Stimulated activated CD4-positive, alpha-beta T cell treated with anti-CD3 and anti-CD28 coated beads, TNF-alpha, amount 100 ng/mL, for 24 hours (primary cell): ENCODE results near the gene PLSCR3.
A peak's percentile ranks its signal among the peaks of the same experiment; 100 is the strongest.

Source experiments
- DNase-seq, 3 experiments: peaks; one replicate each; pipeline ENCODE4 v3.0.0-alpha.2; 2020; ENCODE audit warnings: low read depth in 3 of 3

PLSCR3 gene

DNA sequence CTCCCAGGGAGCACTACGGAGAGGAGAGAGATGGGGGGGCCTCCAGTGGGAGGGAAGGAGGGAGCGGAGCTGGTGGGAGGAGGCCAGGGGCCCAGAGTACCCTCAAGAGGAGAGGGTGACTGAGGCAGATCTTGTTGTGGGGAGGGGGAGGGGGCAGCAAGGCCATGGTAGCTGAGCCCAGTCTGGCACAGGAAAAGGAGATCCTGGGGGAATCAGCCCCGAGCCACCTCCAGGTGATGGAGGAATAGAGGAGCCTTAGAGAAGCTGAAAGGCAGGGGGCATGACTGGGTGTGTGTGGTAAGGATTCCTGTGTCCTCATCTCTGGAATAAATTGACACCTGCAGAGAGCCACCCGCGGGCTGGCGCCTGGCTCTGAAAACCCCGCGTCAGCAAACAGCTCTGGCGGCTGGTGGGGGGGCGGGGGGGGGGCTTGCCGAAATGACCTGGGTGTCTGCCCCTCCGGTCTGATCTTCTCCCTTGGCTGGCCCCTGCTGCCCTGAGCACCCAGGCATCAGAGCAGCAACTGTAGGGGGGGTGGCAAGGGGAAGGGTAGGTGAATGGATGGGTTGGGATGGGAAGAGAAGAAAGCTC lies 12.0 kb upstream of the PLSCR3 start:
- DNase-seq = no peak

DNA sequence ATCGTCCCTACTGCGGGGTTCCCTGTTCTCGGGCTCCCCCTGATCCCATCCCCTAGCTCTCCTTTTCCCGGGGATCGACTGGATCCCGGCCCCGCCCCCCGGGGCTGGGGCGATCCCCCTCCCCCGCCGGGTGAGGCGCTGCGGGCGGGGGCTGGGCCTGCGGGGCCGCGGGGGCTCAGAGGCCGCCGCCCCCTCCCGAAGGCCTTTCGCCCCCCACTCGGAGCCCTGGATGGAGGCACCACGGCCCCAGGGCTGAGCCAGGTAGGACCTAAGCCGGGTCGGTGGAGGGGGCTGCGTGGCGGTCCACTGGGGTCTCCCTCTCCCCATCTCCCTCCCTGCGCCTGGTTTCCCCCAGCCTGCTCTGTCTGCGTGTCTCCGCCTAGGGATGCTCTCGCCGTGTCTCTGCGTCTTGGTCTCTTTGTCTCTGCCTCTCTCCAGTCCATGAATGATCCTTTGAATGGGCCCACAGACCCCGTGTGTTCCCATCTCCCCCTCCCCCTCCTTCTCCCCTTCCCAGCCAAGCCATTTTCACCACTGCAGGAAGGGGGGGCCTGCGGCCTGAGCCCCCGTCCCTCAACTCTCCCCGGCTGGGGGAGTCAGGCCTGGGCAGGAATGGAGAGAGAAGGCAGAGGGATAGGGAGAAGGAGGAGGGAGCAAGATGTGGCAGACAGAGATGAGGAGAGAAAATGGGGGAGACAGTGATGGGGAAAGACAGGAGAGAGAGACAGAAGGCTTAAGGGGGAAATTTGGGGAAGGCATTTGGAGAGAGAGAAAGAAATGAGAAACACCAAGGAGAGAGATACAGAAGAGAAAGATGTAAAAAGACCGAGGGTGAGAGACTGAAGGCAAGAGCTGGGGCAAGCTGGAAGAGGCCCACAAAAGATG lies 11.3 kb upstream of the PLSCR3 start:
- DNase-seq = no peak

DNA sequence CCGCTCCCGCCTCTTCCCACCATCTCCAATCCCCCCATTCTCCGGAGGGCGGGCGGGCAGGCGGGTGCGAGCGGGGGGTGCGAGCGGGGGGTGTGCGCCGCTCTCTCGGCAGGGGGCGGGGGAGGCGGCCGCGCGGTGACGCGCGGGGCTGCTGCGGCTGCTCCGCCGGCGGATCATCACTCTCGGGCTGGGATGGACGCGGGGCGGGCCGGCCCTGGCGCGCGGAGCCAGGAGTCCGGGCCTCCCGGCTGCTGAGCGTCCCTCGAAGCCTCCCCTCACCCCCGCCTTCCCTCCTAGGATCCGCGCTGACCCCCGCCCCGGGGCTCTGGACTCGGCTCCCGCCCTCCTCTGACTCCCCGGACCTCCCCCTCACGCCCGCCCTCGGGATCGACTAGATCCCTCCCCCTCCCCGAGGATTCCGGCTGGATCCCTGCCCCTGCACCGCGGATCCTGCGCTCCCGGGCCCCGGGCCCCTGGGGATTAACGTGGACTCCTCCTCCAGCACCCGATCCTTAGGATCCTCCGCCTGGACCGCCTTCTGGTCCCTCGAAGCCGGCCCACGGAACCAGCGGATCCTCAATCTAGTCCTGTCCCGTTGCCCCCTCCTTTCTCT lies 10.5 kb upstream of the PLSCR3 start:
- peak in 1 of 3 experiments; percentile 63 for DNase-seq

DNA sequence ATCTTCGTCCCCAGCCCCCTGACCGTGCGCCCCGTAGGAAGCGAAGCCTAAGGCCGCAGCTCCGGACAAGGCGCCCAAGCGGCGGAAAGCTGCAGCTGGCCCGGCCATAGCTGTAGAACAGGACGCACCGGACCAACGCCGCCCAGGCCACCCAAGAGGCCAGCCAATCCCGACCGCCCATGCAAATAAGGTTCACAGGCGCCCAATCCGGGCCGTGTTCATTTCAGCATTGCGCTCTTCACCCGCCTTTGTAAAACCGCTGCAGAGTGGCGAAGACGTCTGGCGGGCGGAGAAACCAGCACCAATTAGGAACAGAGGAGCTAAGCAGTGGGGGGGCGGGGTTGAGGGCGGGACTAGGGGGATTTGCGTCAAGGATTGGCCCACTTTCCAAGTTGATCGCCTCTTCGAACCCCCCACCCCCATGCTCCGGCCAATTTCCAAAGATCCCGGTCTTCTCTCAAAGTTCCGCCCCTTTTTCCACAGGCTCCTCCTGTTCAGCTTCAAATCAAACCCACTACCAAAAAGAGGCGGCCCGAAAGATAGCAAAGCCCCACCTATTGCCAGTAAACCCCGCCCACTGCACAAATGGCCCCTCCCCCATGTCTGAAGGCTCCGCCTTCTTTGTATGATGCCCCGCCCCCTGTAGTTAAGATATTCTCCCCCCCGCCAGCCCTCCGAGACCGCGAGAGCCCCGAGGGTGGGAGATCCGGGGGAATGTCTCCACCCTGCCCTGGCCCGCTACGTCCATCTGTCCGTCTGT lies 9.8 kb upstream of the PLSCR3 start, which contains the start of gene TMEM256:
Gene TMEM256, minus strand, starts transcription at position 121 of the 760 bp plus-strand sequence. Its CDS starts 13 bp downstream, at position 108.
- peak; percentile 87 to 97 (median 94) for DNase-seq

DNA sequence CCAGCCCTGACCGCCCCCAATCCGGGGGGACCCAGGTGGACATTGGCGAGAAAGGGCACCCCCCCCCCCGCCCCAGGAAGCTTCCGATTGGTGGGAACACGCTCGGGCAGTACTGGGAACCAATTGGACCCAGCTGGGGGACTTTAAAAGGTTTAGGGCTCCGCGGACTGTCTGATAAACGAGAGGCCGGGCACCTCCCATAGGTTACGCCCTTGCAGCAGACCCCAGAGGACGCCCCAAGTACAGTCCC lies 9.3 kb upstream of the PLSCR3 start:
- DNase-seq = no peak

DNA sequence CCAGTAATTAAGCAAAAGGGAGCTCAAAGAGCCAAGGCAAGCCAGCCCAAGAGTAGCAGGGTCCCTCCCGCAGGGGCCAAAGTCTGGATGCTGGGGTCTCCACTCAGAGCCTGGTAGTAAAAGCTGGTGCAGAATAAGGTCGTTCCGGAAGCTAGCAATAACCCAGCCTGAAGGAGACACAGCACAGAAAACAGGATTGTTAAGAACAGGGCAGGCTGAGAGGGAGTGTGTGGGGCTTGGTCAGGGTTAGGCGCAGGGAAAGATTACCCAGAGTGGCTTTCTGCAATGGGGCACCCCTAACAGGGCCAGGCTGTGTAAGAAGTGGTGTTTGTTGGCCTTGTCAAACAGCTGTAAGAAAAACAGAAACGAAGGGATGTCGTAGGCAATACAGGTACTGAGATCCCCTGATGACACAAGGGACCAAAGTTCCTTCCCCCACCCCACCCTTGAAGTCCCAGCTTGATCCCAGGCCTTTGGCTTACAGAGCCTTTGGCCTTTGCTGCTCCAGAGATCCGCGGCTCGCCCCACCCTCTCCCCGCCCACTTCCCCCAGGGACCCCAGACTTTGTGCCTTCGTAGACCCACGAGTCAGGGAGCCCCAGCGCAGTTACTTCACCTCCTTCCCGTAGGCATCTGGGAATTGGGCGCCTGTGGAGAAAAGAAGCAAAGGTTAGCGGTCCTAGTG lies 8.9 kb upstream of the PLSCR3 start:
- no peak for DNase-seq

DNA sequence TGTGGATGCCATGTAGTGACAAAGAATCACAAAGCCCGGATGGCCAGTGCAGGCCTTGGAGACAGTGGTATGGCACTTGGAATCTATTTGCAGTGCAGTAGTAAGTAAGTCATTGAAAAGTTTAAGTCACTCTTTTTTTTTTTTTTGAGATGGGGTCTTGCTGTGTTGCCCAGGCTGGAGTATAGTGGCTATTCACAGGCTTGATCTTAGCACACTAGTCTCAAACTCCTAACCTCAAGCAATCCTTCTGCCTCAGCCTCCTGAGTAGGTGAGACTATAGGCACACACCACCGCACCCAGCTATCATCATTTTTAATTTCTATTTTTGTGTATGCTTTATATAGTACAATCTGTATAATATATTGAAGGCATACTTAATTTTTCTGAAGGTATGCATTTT lies 4.3 kb upstream of the PLSCR3 start:
- no peak for DNase-seq

DNA sequence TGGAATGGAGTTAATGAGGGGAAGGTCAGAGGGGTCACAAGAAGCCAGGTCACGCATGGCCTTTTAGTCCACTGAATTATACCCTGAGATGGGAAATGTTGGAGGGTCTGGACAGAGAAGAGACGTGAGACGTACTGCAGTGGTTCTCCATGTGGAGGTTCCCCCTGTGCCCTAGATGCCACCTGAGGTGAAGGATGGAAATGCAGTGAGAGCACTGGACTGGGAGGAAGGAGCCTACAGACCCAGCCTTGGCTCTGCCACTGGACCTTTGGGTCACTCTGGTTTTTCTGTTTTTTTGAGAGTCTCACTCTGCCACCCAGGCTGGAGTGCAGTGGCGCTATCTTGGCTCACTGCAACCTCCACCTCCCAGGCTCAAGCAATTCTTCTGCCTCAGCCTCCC lies 1.8 kb upstream of the PLSCR3 start:
- no peak for DNase-seq

DNA sequence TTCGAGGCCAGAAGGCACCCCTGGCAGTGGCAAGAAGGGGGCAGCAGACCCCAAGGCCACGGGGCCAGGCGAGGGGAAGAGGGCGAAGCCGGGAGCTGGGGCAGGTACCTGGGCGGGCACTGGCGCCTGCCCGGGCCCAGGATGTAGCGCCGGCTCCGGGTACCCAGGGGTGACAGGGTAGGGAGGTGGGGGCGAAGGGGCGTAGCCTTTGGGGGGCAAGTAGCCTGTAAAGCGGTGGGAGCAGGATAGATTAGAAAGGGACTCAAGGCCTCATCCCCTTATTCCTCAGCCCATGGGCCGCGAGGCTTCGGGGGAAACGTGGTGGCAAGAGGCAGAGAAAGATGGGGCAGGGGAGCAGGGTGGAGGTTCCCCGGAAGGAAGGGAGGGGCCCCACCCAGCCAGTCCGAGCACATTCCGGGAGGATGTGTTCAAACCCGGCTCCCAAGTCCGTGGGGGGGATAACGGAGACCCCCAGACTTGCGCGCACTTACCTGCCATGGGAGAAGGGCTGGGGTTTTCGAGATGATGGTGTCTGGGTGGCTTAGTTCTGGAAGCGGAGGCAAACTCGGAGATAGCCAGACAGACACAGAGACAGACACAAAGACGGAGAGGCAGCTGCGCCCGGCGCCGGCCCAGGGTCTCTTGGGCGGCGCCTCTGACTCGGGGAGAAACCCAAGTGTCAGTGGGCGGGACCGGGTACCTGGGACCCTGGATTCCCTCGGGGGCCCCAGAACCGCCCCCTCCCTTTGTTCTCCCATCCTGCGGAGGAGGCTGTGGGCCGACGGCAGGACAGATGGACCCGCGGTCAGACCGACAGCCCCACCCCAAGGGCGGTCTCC lies 493 bp downstream of the PLSCR3 start:
- peak; percentile 24 to 63 (median 26) for DNase-seq

DNA sequence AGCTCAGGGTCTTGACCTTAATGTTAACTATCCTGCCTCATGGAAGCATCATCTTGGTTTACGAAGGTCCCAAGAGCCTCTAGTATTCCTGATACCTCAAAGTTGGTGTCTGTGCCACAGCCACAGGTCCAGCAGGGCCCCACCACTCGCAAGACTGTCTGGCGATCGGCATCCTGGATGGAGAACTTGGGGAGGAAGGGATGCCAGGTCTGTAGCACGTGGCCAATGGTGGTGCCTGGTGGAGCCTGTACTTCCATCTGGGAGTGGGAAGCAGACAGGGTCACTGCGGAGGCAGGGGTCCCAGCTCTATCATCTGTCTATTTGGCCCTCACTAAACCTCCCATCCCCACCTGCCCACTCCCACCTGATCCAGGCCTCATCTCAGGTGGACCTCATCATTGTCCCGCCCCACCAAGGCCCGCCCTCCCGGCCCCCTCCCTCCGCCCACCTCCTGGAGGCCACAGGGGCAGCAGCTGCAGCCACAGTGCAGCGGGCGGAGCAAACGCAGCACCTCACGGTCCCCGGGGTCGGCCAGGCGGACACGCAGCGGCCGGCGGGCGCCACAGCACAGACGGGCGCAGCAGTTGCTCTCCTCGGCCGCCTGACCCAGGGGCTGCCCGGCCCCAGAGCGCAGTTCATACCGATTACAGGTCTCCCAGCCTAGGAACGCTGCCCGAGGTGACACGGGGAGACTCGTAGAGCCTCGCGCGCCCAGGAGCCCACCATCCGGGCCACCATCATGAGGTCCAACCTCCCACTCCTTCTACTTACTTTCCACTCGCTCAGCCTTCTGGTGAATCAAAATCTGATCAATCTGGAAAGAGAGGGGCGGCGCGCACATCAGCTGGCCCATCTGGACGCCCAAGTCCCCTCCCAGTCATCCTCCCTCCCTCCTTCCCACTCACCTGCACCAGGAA lies 1.4 kb downstream of the PLSCR3 start:
- no peak for DNase-seq

DNA sequence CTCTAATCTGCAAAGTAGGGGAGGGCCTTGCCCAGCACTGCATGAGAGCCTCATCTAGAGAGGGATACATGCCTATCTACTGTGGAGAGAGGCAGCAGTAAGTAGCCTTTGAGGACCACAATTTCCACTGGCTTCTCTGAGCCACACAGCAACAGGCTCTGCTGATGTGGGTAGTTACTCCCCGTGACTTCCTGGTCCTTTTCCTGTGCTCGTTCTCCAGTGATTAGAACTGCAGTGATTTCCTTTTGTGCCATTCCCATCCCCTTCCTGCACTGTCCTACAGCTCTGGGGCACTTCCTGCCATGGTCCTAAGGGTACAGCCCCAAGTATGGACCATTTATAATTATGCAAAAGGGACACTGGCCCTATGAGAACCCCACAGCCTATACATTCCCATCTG lies 3.0 kb downstream of the PLSCR3 start:
- DNase-seq = no peak

DNA sequence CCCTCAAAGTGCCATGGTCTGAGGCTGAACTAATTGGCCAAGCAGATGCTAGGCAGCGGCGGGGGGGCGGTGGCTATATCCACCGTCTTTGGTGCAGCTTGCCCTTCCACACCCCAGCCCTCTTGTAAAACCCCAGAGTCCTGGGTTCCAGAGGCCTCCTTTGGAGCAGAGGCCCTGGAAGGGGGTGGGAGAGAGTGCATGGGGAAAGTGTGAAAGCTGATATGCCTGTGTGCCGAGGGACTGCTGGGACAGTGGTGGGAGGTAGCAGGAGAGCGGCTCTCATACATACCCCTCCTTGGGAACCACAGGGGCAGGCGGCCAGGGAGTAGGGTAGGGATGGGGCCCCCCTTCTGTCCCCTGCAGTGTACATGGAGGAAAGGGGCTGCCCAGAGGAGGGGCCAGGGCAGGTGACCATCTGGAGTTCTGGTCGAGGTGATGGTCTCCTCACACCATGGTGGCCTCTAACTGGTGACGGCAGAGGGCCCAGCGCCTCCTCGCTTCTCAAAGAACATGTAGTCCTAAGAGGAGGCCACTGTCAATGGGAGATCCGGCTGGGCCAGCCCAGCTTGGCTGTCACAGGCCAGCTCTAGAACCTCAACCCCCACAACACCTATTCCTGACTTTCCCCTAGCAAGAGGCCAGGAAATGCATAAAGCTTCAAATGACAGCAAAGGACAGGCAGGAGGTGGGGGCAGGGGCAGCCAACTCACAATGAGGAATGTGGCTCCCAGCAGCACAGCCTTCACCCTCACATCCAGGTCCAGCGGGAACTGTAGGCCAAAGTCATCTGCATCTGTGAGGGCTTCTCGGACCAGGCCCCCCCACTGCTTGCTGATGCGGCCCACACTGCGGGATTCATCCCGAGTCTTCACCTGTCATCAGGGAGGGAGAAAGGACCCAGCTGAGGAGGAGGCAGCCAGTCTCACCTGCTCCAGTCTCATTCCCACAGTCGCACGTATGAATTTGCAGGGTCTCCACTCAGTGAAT lies 4.1 kb downstream of the PLSCR3 start:
- no peak for DNase-seq

DNA sequence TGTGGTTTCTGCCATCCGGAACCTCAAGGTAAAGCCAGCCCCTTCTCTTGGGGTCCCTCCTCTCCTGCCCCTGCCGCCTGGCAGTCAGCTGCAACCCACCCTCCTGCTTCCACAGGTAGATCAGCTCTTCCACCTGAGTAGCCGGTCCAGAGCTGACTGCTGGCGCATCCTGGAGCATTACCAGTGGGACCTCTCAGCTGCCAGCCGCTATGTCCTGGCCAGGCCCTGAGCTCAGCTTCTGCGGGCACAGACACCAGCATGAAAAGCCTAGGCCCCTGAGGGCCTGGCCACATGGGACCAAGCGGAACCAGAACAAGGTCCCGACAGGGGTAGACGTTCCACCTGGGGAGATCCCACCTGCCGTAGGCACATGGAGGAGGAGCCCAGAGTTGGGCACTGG lies 5.5 kb downstream of the PLSCR3 start:
- DNase-seq = no peak

DNA sequence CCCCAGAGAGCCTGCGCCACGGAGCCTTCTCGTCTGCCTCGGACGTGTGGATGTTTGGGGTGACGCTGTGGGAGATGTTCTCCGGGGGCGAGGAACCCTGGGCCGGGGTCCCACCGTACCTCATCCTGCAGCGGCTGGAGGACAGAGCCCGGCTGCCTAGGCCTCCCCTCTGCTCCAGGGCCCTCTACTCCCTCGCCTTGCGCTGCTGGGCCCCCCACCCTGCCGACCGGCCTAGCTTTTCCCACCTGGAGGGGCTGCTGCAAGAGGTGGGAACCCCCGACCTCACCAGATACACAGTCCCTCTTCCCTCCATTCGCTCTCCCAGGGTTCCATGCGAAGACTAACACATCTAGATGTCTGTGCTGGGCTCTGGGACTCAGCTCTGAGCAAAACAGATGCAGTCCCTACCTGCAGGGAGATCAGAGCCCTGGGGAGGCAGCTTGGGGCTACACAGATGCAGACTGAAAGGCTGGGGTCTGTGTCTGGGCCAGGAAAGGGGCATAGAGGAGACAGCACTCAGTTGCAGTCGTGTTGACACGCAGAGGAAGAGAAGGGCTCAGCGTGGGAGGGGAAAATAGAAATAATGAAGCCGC lies 9.7 kb downstream of the PLSCR3 start:
- no peak for DNase-seq

DNA sequence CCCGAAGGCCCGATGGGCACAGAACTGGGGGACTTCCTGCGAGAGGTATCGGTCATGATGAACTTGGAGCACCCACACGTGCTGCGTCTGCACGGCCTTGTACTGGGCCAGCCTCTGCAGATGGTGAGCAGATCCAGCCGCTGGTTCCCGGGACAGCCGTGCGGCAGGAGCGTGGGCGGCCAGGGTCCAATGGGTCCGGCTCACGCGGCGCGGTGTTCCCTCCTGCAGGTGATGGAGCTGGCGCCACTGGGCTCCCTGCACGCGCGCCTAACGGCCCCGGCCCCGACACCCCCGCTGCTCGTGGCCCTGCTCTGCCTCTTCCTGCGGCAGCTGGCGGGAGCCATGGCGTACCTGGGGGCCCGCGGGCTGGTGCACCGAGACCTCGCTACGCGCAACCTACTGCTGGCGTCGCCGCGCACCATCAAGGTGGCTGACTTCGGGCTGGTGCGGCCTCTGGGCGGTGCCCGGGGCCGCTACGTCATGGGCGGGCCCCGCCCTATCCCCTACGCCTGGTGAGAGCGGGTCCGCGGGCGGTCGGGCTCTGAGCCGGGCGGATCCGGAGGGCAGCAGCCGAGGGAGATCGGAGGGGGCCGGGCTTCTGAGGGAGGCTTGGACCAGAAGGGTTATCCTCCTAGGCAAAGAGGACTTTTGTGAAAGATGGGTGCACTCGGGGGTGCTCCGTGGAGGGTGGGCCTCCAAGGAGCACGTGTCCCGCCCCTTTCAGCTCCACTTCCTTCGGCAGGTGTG lies 10.4 kb downstream of the PLSCR3 start:
- peak; percentile 50 to 79 (median 63) for DNase-seq

DNA sequence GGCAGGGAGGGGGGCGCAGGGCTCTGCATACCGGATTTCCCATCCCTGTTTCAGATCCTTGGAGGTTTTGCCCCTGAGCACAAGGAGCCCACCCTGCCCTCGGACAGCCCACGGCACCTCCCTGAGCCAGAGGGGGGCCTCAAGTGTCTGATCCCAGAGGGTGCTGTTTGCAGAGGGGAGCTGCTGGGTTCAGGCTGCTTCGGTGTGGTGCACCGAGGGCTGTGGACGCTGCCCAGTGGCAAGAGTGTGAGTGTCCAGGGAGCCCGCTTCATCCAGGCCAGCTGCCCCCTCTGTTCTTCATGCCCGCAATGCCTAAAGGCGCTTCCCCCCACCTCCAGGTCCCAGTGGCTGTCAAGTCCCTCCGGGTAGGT lies 11.0 kb downstream of the PLSCR3 start:
- DNase-seq = no peak

DNA sequence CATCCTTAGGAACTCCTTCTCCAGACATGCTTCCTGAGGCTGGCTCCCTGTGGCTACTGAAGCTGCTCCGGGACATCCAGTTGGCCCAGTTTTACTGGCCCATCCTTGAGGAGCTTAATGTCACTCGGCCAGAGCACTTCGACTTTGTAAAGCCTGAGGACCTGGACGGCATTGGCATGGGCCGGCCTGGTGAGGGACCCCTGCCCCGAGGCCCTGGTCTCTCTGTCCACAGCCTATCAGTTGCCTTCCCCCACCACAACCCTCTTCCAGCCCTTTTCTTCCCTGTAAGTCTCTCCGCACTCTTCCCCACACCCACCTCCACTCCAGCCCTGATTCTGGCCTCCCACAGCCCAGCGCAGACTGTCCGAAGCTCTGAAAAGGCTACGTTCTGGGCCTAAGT lies 11.4 kb downstream of the PLSCR3 start:
- DNase-seq = no peak
